ENCODE data around the gene MEGF11.

DNA sequence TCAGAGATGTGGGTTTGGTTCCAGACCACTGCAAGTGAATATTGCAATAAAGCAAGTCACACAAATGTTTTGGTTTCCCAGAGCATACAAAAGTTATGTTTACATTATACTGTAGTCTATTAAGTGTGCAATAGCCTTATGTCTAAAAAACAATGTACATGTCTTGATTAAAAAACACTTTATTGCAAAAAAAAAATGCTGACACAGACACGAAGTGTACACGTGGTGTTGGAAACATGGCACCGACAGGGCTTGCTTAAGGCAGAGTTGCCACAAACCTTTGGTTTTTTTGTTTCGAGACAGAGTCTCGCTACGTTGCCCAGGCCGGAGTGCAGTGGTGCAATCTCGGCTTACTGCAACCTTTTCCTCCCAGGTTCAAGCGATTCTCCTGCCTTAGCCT lies 334.2 kb downstream of the MEGF11 start:
- TF ChIP-seq EGR1 (IDR thresholded peaks at IDR 0.05; ENCODE audit: low read depth) (no peak), EZH2phosphoT487 (IDR thresholded peaks at IDR 0.05; ENCODE audit: borderline replicate concordance) (no peak)
